GM18508 (cell line): Measurements from ENCODE around the gene DPM3.
"Not testable (repeated sequence)": the region's sequence is repeated elsewhere in the genome, so short reads cannot be mapped to it uniquely, and the experiment has no call there.

Source experiments
- ATAC-seq: cut with Tn5 transposase; IDR thresholded peaks from one replicate; pipeline ENCODE4 v1.9.1; 2021; ENCODE audit warnings: moderate number of reproducible peaks; ENCODE audit not compliant: insufficient read depth, unreplicated experiment

DPM3 gene

GRCh38 chr1:155162631-155163030 is 22.3 kb upstream of the DPM3 start:
- ATAC-seq = not testable (repeated sequence)

- no peak for ATAC-seq
Observed at GRCh38 chr1:155160128-155160527, 19.8 kb upstream of the DPM3 start.

DNA sequence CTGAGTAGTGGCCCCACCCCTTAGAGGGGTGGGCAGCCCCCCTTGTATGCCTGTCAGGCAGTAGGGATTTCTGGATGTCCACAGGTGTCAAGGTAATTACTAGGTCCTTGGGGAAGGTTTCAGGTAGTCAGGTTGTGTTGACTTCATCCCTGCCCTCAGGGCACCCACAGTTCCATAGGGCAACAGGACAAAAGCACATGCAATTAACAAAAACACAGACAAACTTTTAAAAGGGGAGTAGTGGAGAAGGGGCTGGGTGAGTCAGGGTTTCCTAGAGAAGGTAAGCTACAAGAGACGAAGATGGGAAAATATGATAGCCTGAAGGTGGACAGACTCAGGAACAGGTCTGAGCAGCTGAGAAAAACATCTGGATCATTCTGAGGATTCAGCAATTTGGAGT is 18.7 kb upstream of the DPM3 start:
- no peak for ATAC-seq

- not testable (repeated sequence) for ATAC-seq
Observed at GRCh38 chr1:155155996-155156643, 15.8 kb upstream of the DPM3 start.

GRCh38 chr1:155145491-155145890 is 5.2 kb upstream of the DPM3 start:
- no peak for ATAC-seq

- ATAC-seq = no peak
Observed at GRCh38 chr1:155141749-155142148, 1.4 kb upstream of the DPM3 start.

DNA sequence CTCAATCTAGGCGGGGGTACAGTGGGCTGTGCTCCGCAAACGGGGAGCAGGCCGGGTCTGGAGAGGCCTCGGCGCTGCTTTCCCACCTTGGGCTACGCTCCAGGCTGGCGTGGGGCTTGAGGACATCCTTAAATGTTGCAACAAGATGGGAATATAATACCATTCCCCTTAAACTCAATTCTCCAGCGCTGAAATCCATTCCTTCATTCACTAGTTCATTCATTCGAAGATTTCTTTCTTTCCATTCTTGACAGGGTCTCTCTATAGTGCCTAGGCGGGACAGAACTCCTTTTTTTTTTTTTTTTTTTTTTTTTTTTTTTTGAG is 261 bp upstream of the DPM3 start:
- no peak for ATAC-seq

- no peak for ATAC-seq
Observed at GRCh38 chr1:155137154-155137949, 3.0 kb downstream of the DPM3 start.

- no peak for ATAC-seq
Observed at GRCh38 chr1:155136748-155137147, 3.6 kb downstream of the DPM3 start.

DNA sequence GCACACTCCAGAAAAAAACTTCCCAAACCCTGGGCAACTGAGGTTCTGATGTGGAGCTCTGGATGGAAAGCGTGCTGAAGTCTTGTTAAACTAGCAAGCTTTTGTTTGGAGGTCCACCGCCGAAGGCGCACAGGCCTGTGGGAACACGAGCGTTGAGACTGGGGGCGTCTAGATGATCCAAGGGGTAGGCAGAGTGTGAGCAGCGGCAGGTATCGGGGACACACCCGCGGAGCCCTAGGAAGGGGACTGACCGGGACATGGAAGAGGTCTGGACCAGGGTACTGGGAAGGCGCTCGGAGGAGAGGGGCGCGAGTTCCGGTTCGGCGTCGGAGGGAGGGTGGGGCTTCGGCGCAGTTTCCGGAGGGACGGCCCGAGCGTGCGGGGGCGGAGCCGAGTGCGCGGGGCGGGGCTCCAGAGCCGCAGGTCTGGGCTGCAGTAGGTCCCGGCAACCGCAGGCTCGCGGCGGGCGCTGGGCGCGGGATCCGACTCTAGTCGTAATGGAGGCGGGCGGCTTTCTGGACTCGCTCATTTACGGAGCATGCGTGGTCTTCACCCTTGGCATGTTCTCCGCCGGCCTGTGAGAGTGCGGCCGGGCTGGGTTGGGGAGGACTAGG is 4.8 kb downstream of the DPM3 start, which contains the start of gene SLC50A1:
Gene SLC50A1 (plus strand): TSS at position 438 of the 614 bp plus-strand sequence. CDS start 60 bp downstream, at position 498.
- no peak for ATAC-seq

GRCh38 chr1:155134880-155135414 is 5.4 kb downstream of the DPM3 start:
- ATAC-seq = no peak

- ATAC-seq = no peak
Observed at GRCh38 chr1:155134322-155134721, 6.0 kb downstream of the DPM3 start.

- ATAC-seq = no peak
Observed at GRCh38 chr1:155133799-155134281, 6.5 kb downstream of the DPM3 start.

DNA sequence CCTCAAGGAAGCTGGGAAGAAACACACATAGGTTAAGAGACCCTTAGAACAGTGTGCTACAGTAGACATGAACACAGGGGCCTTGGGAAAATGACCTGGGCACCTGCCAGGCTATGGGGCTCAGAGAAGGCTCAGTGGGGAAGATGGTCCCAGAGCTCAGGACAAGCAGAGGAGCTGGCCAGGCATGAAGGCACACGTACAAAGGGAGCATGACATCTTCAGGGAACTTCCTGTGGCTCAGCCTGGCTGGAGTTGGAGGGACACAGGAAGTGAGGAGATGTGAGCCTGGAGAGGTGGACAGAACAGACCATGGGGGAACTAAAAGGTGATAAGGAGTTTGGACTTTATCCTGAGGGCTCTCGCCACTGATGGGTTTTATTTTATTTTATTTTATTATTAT is 8.5 kb downstream of the DPM3 start:
- ATAC-seq = no peak

DNA sequence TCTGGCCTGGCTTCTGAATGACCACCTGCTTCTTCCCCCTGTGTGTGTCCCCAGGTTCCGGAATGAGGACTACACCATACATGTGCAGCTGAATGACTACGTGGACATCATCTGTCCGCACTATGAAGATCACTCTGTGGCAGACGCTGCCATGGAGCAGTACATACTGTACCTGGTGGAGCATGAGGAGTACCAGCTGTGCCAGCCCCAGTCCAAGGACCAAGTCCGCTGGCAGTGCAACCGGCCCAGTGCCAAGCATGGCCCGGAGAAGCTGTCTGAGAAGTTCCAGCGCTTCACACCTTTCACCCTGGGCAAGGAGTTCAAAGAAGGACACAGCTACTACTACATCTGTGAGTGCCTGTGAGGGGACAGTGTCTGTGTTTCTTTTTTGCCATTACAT is 9.0 kb downstream of the DPM3 start:
- no peak for ATAC-seq

DNA sequence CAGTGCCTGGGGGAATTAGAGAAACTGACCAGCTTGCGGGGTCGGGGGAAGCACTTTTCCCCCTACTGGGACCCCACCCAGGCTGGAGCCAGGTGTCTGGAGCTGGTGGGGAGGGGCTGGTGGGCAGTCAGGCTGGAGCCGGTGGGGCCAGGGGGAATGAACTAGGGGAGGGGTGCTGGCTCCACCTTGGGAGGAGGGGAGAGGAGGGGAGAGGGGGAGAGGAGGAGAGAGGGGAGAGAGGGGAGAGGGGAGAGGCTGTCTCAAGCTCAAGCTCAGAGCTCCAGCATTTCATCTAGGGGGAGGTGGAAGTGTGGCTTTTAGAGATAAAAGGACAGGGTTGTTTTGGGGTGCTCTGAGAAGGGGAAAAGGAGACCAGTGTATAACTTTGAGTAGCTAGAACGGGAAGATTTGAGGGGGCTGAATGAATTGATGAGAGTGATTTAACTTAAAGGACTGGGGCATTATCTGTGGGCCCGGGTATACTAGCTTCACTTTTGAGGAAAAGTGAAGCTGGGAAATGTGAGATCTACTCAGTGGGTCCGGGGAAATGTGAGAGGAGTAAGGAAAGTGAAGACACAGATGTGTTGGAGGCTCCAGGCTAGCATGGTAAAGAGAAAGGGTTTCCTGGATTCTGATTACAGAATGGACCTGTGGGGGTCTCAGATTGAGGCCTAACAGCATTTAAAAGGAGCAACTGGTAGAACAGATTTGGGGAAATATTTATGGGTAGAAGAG is 9.9 kb downstream of the DPM3 start:
- ATAC-seq = no peak

DNA sequence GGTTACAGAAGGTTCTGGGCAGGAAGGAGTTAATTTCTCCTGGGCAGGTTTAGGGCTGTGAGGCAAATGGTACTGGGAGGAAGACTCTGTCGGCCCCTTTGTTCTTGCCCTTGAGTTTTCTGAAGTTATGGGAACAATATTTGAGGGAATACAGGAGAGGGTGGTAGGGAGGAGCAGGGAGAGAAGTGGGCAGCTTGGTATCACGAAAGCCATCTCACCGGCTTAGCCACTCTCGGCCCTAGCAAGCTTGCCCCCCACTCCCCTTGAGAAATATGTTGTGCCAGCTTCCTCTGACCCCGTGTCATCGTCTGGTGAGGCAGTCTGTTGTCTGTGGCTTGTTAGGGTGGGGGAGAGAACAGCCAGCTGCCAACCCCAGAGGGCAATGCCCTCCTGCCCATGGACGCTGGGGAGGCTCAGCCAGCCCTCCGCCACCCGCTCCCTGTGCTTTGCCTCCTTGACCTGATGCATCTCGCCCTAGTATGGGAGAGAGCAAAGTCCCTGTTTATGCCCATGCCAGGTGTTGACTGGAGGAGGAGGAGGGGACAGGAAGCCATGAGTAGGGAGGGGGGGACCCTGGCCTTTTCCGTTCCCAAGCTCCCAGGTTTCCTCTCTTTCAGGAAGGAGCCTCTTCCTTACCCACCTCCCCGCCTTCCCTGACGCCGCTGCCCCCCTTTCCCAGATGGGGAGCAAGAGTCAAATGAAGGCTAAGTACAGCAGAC is 11.4 kb downstream of the DPM3 start:
- ATAC-seq = no peak

DNA sequence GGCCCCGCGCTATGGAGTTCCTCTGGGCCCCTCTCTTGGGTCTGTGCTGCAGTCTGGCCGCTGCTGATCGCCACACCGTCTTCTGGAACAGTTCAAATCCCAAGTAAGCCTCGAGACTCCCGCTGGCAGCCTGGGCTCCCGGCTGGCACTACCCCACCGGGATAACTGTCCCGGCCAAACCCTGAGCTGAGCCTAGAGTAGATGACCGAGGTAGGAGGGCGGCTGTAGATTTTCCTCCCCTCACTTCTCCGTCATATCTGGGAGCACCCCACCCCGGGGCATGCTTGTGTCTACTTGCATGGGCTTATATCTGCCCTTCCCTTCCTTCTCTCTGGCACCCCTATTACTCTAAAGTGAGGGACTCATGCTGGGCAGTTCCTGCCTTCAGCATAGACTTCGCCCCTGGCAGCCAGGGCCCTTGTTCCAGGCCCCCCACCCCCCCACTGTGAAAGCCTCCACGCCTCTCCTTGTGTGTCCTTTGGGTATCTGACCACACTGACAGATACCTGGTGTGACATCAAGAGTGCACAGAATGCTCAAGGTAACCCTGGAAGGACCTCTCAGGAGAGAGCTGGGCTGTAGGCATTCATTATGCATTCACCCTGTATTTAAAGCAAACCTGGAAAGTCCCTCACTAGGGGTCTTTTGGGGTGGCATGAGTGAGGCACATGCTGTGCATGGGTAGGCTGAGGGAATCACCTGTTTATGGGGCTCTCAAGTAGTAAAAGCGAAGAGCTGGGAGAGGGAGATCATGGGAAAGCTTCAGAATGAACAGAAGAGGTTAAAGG is 12.2 kb downstream of the DPM3 start:
- ATAC-seq = no peak
